Bronchial epithelial cell (primary cell): ENCODE data around the gene CACNG5. TPM values are rescaled to one million over a fixed set of nuclear protein-coding genes. Genes with fewer than 3 reads are reported as not detected.

Experiments used
- DNase-seq: peaks from one replicate; pipeline ENCODE4 v3.0.0-alpha.2; 2010; ENCODE audit warnings: low read depth
- FAIRE-seq: peaks from 2 replicates; lab custom pipeline; 2011; peaks lifted over from hg19 to GRCh38; lab: Jason Lieb, UNC
- H3K27me3 ChIP-seq: 2 replicates; pipeline ENCODE4 v1.5.1; 2011; ENCODE audit warnings: low read length; ENCODE audit not compliant: control insufficient read depth, insufficient read depth
- H3K36me3 ChIP-seq: 2 replicates; pipeline ENCODE4 v1.5.1; 2011; ENCODE audit warnings: low read length; ENCODE audit not compliant: control insufficient read depth, insufficient read depth
- H3K4me3 ChIP-seq: 2 replicates; pipeline ENCODE4 v1.5.1; 2011; ENCODE audit warnings: mild to moderate bottlenecking, low read depth, low read length, control low read depth
- CTCF ChIP-seq: IDR thresholded peaks from 2 replicates; pipeline ENCODE4 v1.5.1; 2011; ENCODE audit warnings: mild to moderate bottlenecking, moderate library complexity, low read length, control low read depth, inconsistent platforms; ENCODE audit not compliant: insufficient read depth, severe bottlenecking
- total RNA-seq: library from RNA; depleted of rRNA; stranded (reverse); fragments of >200 nt; gene quantifications from 2 replicates; pipeline ENCODE4 v1.2.1, GENCODE V29; 2014

Gene CACNG5
- total RNA-seq, 1 donor from 2014 or later = not detected

GRCh38 chr17:66915204-66915611 is 80.3 kb downstream of the CACNG5 start:
- DNase-seq (peak; percentile 57), FAIRE-seq (peak; percentile 81)
- peak; percentile 92 for TF ChIP-seq CTCF
- peaks cover 2% of the 10 kb centered on the region for H3K27me3 ChIP-seq
- no peaks in the 10 kb centered on the region for H3K36me3 ChIP-seq
- peak overlapping the region; percentile 26 for H3K4me3 ChIP-seq

- peak; percentile 92 for FAIRE-seq
- peaks cover 2% of the 10 kb centered on the region for H3K27me3 ChIP-seq
These were observed 80.9 kb downstream of the CACNG5 start for GRCh38 chr17:66915792-66916191.

GRCh38 chr17:66916946-66917345 is 82.0 kb downstream of the CACNG5 start:
- no peak for FAIRE-seq
- Histone ChIP-seq H3K27me3 (peaks cover 2% of the 10 kb centered on the region), H3K4me3 (no peak overlapping the region), H3K36me3 (no peaks in the 10 kb centered on the region)
- no peak for DNase-seq
- no peak for TF ChIP-seq CTCF

More at GRCh38 chr17:66915792-66916191, 80.9 kb downstream of the CACNG5 start:
- no peak for TF ChIP-seq CTCF
- no peak overlapping the region for H3K4me3 ChIP-seq
- no peak for DNase-seq
- no peaks in the 10 kb centered on the region for H3K36me3 ChIP-seq

- no peak overlapping the region for H3K4me3 ChIP-seq
- H3K27me3 ChIP-seq = peaks cover 2% of the 10 kb centered on the region
- no peak for TF ChIP-seq CTCF
- no peaks in the 10 kb centered on the region for H3K36me3 ChIP-seq
- DNase-seq (no peak), FAIRE-seq (no peak)
These were observed 84.0 kb downstream of the CACNG5 start for GRCh38 chr17:66918896-66919295.

- FAIRE-seq = no peak
- Histone ChIP-seq H3K27me3 (peaks cover 2% of the 10 kb centered on the region), H3K36me3 (no peaks in the 10 kb centered on the region), H3K4me3 (no peak overlapping the region)
- TF ChIP-seq CTCF = no peak
- DNase-seq = no peak
These were observed 85.5 kb downstream of the CACNG5 start for GRCh38 chr17:66920435-66920834.

- no peak for TF ChIP-seq CTCF
- Histone ChIP-seq H3K27me3 (peaks cover 2% of the 10 kb centered on the region), H3K36me3 (no peaks in the 10 kb centered on the region), H3K4me3 (no peak overlapping the region)
- FAIRE-seq (no peak), DNase-seq (peak; percentile 55)
These were observed 86.0 kb downstream of the CACNG5 start for GRCh38 chr17:66920950-66921349.
